ENCODE measurements around the gene KMT2E.

GRCh38 chr7:105016068-105016708 is 2.2 kb downstream of the KMT2E start:
- TF ChIP-seq CTCF (tag by site-specific recombination; IDR thresholded peaks at IDR 0.05) = no peak
- no peak for TF ChIP-seq HIC1 (tag by site-specific recombination; IDR thresholded peaks at IDR 0.05)
- TF ChIP-seq ZNF10 (tag by site-specific recombination; IDR thresholded peaks at IDR 0.05) = no peak
- TF ChIP-seq ZNF2 (tag by site-specific recombination; IDR thresholded peaks at IDR 0.05) = no peak
- no peak for TF ChIP-seq ZNF394 (tag by site-specific recombination; IDR thresholded peaks at IDR 0.05; ENCODE audit: borderline replicate concordance)
- no peak for TF ChIP-seq ZNF837 (tag by site-specific recombination; IDR thresholded peaks at IDR 0.05)
- TF ChIP-seq ZBTB1 (tag by site-specific recombination; IDR thresholded peaks at IDR 0.05) = no peak
- no peak for TF ChIP-seq SP7 (tag by site-specific recombination; IDR thresholded peaks at IDR 0.05)
- no peak for TF ChIP-seq ZNF157 (tag by site-specific recombination; IDR thresholded peaks at IDR 0.05)
- TF ChIP-seq MYNN (tag by site-specific recombination; IDR thresholded peaks at IDR 0.05; ENCODE audit: borderline replicate concordance) = no peak
- TF ChIP-seq YY1 (tag by site-specific recombination; IDR thresholded peaks at IDR 0.05) = no peak

Measured in HEK293 (cell line).